HG02840 (cell line): Measurements from ENCODE around the gene STAT2.
A peak's percentile ranks its signal among the peaks of the same experiment; 100 is the strongest.
"Not testable (repeated sequence)": the region's sequence is repeated elsewhere in the genome, so short reads cannot be mapped to it uniquely, and the experiment has no call there.

Experiments
- ATAC-seq: cut with Tn5 transposase; IDR thresholded peaks from one replicate; pipeline ENCODE4 v1.9.1; 2021; ENCODE audit warnings: mild to moderate bottlenecking, moderate library complexity, moderate number of reproducible peaks; ENCODE audit not compliant: unreplicated experiment, low FRiP score

The STAT2 gene

GRCh38 chr12:56362130-56363059 is 2.5 kb upstream of the STAT2 start, which contains the start of gene APOF:
TSS of gene APOF (minus strand) at chr12:56362857. CDS start at chr12:56362745, 112 bp downstream.
- no peak for ATAC-seq

GRCh38 chr12:56361487-56362129 is 1.7 kb upstream of the STAT2 start:
- ATAC-seq, result no peak

- ATAC-seq, result no peak
Observed at GRCh38 chr12:56358836-56359532, 923 bp downstream of the STAT2 start.

GRCh38 chr12:56351325-56351724 is 8.6 kb downstream of the STAT2 start:
- no peak for ATAC-seq

GRCh38 chr12:56350662-56351061 is 9.2 kb downstream of the STAT2 start:
- ATAC-seq, result no peak

GRCh38 chr12:56348776-56349175 is 11.1 kb downstream of the STAT2 start:
- ATAC-seq, result no peak

- ATAC-seq, result not testable (repeated sequence)
Observed at GRCh38 chr12:56347255-56347654, 12.7 kb downstream of the STAT2 start.

- no peak for ATAC-seq
Observed at GRCh38 chr12:56346675-56347074, 13.2 kb downstream of the STAT2 start.

GRCh38 chr12:56342290-56342689 is 17.6 kb downstream of the STAT2 start:
- ATAC-seq, result not testable (repeated sequence)

- ATAC-seq, result no peak
Observed at GRCh38 chr12:56341616-56342015, 18.3 kb downstream of the STAT2 start.

GRCh38 chr12:56339158-56339422 is 20.8 kb downstream of the STAT2 start:
- no peak for ATAC-seq

- no peak for ATAC-seq
Observed at GRCh38 chr12:56338308-56339157, 21.4 kb downstream of the STAT2 start, which contains the start of gene IL23A. TSS of gene IL23A (plus strand) at chr12:56338884. CDS start at chr12:56339045, 161 bp downstream.

GRCh38 chr12:56337753-56338251 is 22.1 kb downstream of the STAT2 start:
- no peak for ATAC-seq

GRCh38 chr12:56336361-56337167 is 23.3 kb downstream of the STAT2 start:
- ATAC-seq, result no peak

GRCh38 chr12:56335527-56335926 is 24.4 kb downstream of the STAT2 start:
- not testable (repeated sequence) for ATAC-seq

- ATAC-seq, result no peak
Observed at GRCh38 chr12:56334490-56334793, 25.5 kb downstream of the STAT2 start.

GRCh38 chr12:56333679-56334489 is 26.0 kb downstream of the STAT2 start, which contains the start of gene PAN2:
TSS of gene PAN2 (minus strand) at chr12:56334000. CDS start at chr12:56333094, 906 bp downstream.
- peak; percentile 95 for ATAC-seq

GRCh38 chr12:56333197-56333678 is 26.7 kb downstream of the STAT2 start:
- no peak for ATAC-seq
